Prostate gland (tissue), 2 donors: ENCODE results near the gene TGFA.

Experiments used
- CTCF ChIP-seq, 4 experiments: fragments of 200-600 bp in 2 of 4; fragments of 450-650 bp in 2 of 4; sonication (generic) in 2 of 4; IDR thresholded peaks; 1 replicate in 3 of 4; 2 replicates in 1 of 4; pipeline ENCODE4 v1.5.1; 2016 to 2019; ENCODE audit warnings: antibody characterized with exemption in 4 of 4, mild to moderate bottlenecking in 2 of 4, moderate library complexity in 2 of 4
- POLR2AphosphoS5 ChIP-seq: sonication (generic); formaldehyde crosslinking; IDR thresholded peaks from one replicate; pipeline ENCODE4 v1.6.1; 2017; ENCODE audit warnings: antibody characterized with exemption

- TF ChIP-seq POLR2AphosphoS5 (no peak), CTCF (IDR thresholded peaks at IDR 0.05) (no peak)
Observed at GRCh38 chr2:70510313-70510712, 43.3 kb downstream of the TGFA start.
